Measurements from ENCODE around the gene CAPN9.

CAPN9 gene

GRCh38 chr1:230796626-230797025 is 49.4 kb downstream of the CAPN9 start:
- no peak for DNase-seq (ENCODE audit: low read depth)

DNA sequence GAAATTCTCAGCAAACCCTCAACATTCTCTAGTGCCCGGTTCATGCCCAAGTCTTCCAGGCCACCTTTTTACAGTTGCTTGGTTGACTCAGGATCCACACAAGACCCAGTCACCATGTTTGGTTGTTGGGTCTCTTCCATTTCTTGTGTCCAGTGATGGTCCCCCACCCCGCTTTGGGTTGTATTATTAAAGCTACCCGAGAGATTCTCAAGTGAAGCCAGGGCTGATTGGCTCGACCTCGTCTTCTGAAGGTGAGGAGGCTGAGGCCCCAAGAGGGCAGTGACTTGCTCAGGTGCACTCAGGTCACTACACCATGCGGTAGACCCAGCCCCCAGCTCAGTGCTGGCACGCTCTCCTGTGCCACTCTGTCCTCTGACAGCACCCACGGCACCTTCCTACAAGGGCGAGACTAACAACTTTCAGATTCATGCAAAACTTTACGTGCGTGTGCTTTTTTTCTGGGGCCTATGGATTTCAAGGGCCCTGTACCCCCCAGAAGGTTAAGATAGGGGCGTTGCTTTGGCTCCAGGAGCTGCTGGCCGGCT is 50.3 kb downstream of the CAPN9 start:
- DNase-seq (ENCODE audit: low read depth), result no peak

- DNase-seq (ENCODE audit: low read depth), result peak; percentile 66
Measured at GRCh38 chr1:230797942-230798365, 50.8 kb downstream of the CAPN9 start.

DNA sequence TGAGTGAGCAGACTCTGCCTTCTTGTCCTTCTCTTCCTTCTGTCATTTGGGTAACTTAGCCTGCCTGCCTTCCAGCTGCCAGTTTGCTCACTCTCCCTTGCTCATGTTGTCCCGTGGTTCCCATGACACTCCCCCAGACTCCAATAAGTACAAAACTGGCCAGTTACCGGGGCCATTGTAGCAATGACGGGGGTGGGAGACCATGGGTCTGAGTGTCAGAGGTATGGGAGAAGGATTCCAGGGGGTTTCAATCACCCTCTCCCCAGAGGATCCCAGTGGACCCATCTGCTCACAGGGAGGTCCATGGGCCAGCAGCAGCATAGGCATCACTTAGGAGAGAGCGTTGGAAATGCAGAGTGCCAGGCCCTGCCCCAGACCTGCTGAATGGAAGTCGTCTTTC is 51.3 kb downstream of the CAPN9 start:
- no peak for DNase-seq (ENCODE audit: low read depth)

DNA sequence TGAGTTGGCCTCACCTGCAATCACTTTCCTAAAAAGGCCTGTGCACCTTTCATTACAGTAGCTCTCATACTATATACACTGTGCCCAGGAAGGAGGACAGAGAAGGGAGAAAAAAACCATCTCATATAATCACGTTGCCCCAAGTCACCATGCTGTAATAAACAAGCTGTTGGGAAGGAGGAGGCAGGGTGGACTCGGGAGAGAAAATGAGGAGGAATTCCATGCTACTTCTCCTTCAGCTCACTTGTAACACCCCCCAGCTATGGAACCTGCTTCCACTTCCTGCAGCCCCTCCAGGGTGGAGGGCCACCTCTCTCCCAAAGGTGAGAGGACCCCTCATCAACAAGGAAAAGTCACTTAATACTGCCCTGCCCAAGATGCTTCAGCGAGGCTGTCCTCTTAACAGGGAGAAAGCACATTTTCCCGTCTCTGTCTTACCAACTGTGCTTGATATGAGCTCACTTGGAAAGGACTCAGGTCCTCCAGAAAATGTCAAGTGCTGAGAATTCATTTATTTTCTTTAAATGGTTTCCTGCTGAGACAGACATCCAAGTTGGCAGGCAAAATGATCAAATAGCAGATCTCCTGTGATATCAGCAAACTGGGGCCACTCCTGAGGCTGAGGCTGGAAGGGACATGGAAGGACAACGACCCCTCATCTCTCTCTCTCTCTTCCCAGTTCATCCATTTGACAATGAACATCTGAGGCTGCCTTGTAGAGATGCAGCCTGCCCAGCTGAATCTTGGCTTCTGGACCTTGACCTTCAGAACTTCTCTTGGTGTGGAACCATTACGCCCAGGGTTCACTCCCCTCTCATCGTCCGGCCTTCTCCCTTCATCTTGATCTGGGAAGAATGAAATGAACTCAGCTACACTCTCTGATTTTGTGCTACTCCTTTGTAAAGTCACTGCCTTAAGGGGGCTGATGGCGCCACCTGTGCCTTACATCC is 54.0 kb downstream of the CAPN9 start:
- DNase-seq (ENCODE audit: low read depth), result no peak

- DNase-seq (ENCODE audit: low read depth), result no peak
Measured at GRCh38 chr1:230804396-230804795, 57.2 kb downstream of the CAPN9 start.

DNA sequence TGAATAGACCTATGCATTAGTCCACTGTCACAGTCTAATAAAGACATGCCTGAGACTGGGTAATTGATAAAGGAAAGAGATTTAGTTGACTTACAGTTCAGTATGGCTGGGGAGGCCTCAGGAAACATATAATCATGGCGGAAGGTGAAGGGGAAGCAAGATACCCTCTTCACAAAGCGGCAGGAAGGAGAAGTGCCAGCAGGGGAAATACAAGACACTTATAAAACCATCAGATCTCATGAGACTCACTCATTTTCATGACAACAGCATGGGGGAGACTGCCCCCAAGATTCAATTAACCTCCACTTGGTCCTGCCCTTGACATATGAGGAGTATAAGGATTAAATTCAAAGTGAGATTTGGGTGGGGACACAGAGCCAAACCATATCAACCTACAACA is 59.4 kb downstream of the CAPN9 start:
- DNase-seq (ENCODE audit: low read depth), result no peak

- DNase-seq (ENCODE audit: low read depth), result no peak
Measured at GRCh38 chr1:230807029-230807428, 59.8 kb downstream of the CAPN9 start.

DNA sequence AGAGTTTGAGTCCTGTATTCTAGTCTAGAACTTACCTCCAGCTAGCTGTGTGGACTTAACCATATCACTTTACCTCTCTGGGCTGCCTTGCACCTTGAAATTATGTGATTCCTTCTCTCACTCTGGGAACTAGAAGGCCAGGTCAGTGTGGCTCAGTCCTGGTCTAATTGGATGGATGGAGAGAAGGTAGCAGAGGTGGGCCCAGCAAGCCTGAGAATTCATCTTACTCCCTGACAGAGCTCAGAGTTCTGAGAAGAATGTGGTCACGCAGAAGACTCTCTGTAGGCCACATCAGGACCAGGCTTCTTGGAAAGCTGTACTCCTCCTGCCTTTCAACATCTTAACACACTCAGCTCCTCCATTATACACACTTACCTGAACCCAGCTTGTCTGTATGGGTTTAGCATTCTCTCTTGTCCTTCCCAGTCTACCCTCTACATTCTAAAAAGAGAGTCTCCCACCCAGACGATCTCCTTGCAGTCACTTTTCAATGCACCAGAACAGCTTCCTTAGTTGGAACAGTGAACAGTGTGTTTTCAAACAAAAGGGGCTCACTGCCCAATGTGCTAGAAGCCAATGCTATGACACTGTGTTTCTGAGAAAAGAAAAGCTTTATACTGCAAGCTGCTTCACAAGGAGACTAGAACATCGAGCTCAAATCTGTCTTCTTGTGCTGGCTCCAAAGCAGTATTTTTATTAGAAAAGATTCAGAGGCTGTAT is 60.5 kb downstream of the CAPN9 start:
- DNase-seq (ENCODE audit: low read depth), result no peak

DNA sequence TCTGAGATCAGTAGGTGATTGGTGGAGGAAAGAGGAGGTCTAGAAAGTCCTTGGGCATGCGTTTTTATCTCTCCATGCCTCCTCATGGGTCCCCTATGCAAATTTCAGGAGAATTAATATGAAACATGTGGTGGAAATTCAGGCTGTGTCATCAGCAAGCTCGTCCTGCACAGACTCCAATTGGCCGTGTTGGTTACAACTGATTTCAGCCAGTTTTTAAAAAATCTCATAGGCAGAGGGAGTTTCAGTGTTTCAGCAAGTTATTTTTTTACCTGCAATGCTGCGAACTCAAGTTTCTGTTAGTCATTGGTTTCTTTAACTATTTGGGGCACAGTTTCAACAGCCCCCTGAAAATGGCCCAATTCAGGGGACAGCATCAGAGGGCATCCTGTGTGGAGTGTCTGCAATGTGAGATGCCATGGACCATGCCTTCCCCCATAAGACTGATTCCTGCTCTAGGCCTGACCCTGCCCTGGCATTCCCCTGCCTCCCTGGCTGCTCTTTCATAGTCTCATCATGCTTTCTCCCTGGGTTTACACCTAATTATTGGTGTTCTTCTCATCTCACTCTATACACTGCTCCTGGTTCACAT is 61.2 kb downstream of the CAPN9 start:
- peak; percentile 55 for DNase-seq (ENCODE audit: low read depth)

DNA sequence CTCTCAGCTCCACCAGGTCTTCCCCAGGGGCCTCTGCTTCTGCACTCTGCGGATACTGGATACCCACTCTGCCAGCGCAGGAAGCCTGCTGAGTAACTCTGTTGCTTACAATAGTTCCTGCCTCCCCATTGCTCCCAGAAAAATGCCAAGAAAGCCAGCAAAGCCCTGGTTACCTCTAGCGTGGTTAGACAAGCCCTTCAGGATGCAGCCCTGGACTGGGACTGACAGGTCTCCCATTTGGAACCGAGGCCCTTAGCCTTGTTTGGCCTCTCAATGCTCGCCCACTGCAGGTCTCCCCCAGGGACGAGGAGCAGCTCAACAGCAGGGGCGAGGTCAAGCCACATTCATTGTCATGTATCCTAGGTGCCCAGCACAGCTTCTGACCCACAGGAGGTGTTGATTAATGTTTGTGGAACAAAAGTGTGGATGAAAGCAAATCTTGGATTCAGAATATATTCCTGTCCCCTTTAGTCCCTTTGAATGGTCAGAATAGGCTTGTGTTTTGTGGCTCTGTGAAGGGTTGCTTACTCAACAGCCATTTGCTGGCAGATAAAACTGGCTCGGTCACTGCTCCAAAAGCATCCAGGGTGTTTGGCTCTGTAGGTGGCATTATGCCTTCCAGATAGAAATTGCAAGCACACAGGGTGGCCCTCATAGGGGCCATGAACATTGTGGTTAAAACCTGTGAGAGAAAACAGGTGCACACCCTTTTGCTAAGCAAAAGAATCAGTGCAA is 62.2 kb downstream of the CAPN9 start:
- no peak for DNase-seq (ENCODE audit: low read depth)

DNA sequence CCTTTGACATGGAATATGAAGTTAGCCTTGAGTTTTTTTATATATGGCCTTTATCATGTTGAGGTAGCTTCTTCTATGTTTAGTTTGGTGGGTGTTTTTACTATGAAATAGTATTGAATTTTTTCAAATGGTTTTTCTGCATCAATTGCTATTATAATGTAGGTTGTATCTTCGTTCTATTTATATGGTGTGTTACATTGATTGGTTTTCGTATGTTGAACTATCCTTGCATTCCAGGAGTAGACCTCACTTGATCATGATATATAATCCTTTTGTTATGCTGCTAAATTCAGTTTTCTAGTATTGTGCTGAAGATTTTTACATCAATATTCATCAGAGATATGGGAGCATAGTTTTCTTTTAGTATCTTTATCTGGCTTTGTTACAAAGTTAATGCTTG is 65.4 kb downstream of the CAPN9 start:
- DNase-seq (ENCODE audit: low read depth), result no peak

DNA sequence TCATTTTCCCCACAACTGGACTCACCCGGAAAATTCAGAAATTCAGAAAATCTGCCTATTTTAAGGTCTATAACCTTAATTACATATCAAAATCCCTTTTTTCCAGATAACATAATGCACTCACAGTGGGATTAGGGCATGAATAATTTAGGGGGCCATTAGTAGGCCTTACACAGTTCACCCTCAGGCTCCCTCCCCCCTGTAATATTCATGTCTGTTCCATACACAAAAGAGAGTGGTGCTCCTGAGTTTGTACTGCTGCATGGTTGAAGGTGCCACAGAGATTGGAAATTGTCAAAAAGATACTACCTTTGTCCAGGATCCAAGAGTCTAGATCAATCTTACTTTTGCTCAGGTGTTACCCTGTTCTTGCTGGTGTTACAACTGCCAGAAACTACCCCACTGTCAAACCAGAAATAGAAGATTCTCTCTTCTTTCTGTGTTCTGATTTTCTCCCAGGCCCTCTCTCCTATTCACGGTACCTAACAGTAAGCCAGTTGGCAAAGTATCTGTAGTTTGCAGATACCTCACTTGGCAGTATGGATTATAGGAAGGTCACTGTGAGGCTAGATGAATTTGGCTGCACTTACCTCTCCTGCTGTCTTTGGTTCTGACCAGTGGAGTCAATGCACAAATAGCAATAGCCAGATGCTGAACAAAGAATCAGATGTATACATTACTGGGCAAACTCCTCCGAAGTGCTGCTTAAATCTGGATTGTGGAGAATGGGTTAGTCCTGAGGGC is 67.9 kb downstream of the CAPN9 start:
- no peak for DNase-seq (ENCODE audit: low read depth)

DNA sequence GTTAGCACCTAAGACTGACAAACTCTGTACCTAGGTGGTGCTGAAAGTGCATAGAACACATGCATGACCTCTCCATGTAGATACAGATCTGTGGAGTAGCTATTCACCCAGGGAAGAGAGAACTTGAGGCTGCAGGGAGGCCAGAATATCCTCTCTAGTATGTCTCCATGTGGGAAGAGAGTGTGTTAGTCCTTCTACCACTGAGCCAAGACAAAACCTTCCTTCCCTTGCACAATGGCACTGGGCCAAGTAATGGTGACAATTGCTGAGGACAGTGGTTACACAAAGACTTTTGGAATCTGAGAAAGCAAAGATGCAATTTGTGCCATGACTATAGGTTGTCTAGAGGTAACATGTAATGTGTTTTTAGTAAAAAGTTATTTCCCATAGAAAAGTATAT is 68.8 kb downstream of the CAPN9 start:
- DNase-seq (ENCODE audit: low read depth), result no peak

GRCh38 chr1:230818367-230818766 is 71.2 kb downstream of the CAPN9 start:
- DNase-seq (ENCODE audit: low read depth), result no peak

- DNase-seq (ENCODE audit: low read depth), result no peak
Measured at GRCh38 chr1:230818901-230819300, 71.7 kb downstream of the CAPN9 start.

DNA sequence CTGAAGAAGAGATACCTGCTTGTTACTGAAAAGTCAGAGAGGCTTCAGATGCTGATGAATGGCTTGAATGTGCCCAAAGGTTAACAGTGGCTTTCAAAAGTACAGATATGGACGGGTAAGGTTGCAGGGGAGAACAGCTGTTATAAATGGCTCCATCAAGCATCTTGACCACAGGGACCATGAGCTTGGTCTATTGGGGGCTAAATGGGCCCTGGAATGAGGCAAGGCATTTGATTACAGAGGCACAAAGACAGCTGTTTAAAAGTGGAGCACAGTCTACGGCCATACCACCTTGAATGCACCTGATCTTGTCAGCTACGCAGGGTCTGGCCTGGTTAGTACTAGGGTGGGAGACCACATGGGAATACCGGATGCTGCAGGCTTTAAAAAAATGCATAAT is 72.8 kb downstream of the CAPN9 start:
- DNase-seq (ENCODE audit: low read depth), result no peak

GRCh38 chr1:230820568-230820967 is 73.4 kb downstream of the CAPN9 start:
- no peak for DNase-seq (ENCODE audit: low read depth)

DNA sequence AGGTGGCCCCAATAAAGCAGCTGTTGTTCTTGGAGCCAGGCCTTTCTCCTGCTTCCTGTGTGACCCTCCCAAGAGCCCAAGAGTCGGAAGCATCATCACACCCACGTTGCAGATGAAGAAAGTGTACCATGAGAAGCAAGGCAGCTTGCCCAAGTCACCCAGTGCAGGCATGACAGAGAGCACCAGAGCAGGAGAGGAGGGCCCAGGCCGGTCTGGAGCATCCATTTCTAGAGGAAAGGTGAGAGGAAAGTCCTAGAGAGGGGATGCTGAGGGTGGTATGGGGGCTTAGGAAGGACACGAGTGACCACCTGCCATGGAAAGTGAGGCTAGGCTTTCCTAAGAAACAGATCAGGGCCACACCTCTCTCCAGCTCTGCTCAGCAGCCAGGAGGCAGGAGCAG is 74.2 kb downstream of the CAPN9 start:
- DNase-seq (ENCODE audit: low read depth), result no peak

DNA sequence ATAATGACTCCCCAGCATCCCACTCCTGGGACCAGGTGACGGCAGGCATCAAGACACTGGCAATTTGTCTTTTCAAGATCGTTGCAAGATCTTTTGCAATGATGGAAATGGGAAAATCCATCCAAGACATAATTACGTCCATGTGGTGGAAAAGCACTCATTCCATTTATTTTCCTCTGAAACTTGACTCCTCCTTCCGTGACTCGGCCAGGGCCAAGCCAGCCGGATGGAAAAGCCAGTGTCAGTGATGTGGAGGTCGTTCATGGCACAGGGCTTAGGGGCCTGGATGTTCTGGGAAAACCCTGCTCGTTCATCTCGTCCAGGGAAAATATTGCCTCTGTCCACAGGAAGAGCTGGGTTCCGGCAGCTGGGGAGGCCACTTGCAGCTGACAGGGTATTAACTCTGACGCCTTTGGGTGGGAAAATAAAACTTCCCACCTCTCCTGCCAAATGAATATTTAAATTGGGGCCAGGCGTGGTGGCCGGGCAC is 74.9 kb downstream of the CAPN9 start:
- DNase-seq (ENCODE audit: low read depth), result no peak

- peak; percentile 50 for DNase-seq (ENCODE audit: low read depth)
Measured at GRCh38 chr1:230823426-230823825, 76.2 kb downstream of the CAPN9 start.

All from fibroblast of the conjunctiva (primary cell).